Neural cell (in vitro differentiated cells): Measurements from ENCODE around the gene HLCS. TPM values are rescaled to one million over a fixed set of nuclear protein-coding genes. Genes with fewer than 3 reads are reported as not detected.

ENCODE experiments used
- H2AFZ ChIP-seq: fragments of 200-600, 300-800 bp; sonication (generic), shearing (Covaris generic); 2 replicates; pipeline ENCODE4 v1.6.0; 2014; ENCODE audit warnings: low read depth, mild to moderate bottlenecking, antibody characterized with exemption, low read length, moderate library complexity
- H3F3A ChIP-seq: fragments of 200-600 bp; shearing (Covaris generic); 2 replicates; pipeline ENCODE4 v1.6.1; 2016; ENCODE audit warnings: mild to moderate bottlenecking, moderate library complexity, mixed read lengths, antibody characterized with exemption, low read length; ENCODE audit not compliant: insufficient read depth, poor library complexity, severe bottlenecking
- H3K27ac ChIP-seq: fragments of 200-600, 300-800 bp; sonication (generic), shearing (Covaris generic); 2 replicates; pipeline ENCODE4 v1.5.1; 2014; ENCODE audit warnings: mild to moderate bottlenecking, low read length, moderate library complexity
- H3K27me3 ChIP-seq: fragments of 300-800, 200-600 bp; sonication (generic), shearing (Covaris generic); 2 replicates; pipeline ENCODE4 v1.6.0; 2014; ENCODE audit warnings: mild to moderate bottlenecking, low read depth, low read length, moderate library complexity; ENCODE audit not compliant: insufficient read depth
- H3K36me3 ChIP-seq: fragments of 300-800, 200-600 bp; sonication (generic), shearing (Covaris generic); 2 replicates; pipeline ENCODE4 v1.5.1; 2014; ENCODE audit warnings: mild to moderate bottlenecking, antibody characterized with exemption, low read length, moderate library complexity; ENCODE audit not compliant: insufficient read depth
- H3K4me2 ChIP-seq: fragments of 300-800, 200-600 bp; sonication (generic), shearing (Covaris generic); 2 replicates; pipeline ENCODE4 v1.6.0; 2014; ENCODE audit warnings: mild to moderate bottlenecking, low read length
- H3K4me3 ChIP-seq: fragments of 300-800, 200-600 bp; sonication (generic), shearing (Covaris generic); 2 replicates; pipeline ENCODE4 v1.5.1; 2014; ENCODE audit warnings: mild to moderate bottlenecking, low read length, moderate library complexity
- H3K79me2 ChIP-seq: fragments of 200-600 bp; shearing (Covaris generic); replicated peaks from 2 replicates; pipeline ENCODE4 v1.6.0; 2014; ENCODE audit warnings: mild to moderate bottlenecking, low read length, moderate library complexity; ENCODE audit not compliant: insufficient read depth
- H3K9ac ChIP-seq: fragments of 300-800, 200-600 bp; sonication (generic), shearing (Covaris generic); 2 replicates; pipeline ENCODE4 v1.6.1; 2016; ENCODE audit warnings: mild to moderate bottlenecking, low read length, mixed read lengths
- H3K9me2 ChIP-seq: fragments of 200-600 bp; shearing (Covaris generic); 2 replicates; pipeline ENCODE4 v1.6.1; 2016; ENCODE audit warnings: mild to moderate bottlenecking, low read length, mixed read lengths; ENCODE audit not compliant: insufficient read depth
- H3K9me3 ChIP-seq: fragments of 200-600, 300-800 bp; sonication (generic), shearing (Covaris generic); 2 replicates; pipeline ENCODE4 v1.6.1; 2016; ENCODE audit warnings: mild to moderate bottlenecking, mixed run types, low read length, moderate library complexity, mixed read lengths
- H4K20me1 ChIP-seq: fragments of 200-600 bp; shearing (Covaris generic); 2 replicates; pipeline ENCODE4 v1.6.1; 2016; ENCODE audit warnings: mild to moderate bottlenecking, mixed run types; ENCODE audit not compliant: insufficient read depth
- EP300 ChIP-seq: fragments of 450-650 bp; conservative IDR thresholded peaks from 2 replicates; pipeline ENCODE4 v1.6.1; 2014; ENCODE audit warnings: antibody characterized with exemption, mild to moderate bottlenecking, moderate library complexity; ENCODE audit not compliant: poor library complexity, severe bottlenecking
- EZH2 ChIP-seq: fragments of 200-600, 300-800 bp; shearing (Covaris generic), sonication (generic); IDR thresholded peaks from 2 replicates; pipeline ENCODE4 v1.6.1; 2014; ENCODE audit warnings: antibody characterized with exemption, low read length, borderline replicate concordance, mild to moderate bottlenecking; ENCODE audit not compliant: insufficient read depth, poor library complexity, severe bottlenecking
- MXI1 ChIP-seq: fragments of 450-650 bp; conservative IDR thresholded peaks from 2 replicates; pipeline ENCODE4 v1.6.1; 2014; ENCODE audit warnings: antibody characterized with exemption, mild to moderate bottlenecking; ENCODE audit not compliant: poor library complexity, severe bottlenecking
- POLR2AphosphoS5 ChIP-seq: IDR thresholded peaks from 2 replicates; pipeline ENCODE4 v1.6.1; 2012
- RAD21 ChIP-seq: fragments of 450-650 bp; conservative IDR thresholded peaks from 2 replicates; pipeline ENCODE4 v1.6.1; 2014; ENCODE audit warnings: antibody characterized with exemption, mild to moderate bottlenecking, moderate library complexity
- SMC3 ChIP-seq: fragments of 450-650 bp; conservative IDR thresholded peaks from 2 replicates; pipeline ENCODE4 v1.6.1; 2014; ENCODE audit warnings: antibody characterized with exemption, mild to moderate bottlenecking, moderate library complexity; ENCODE audit not compliant: poor library complexity
- TAF1 ChIP-seq: IDR thresholded peaks from 2 replicates; pipeline ENCODE4 v1.6.1; 2012; ENCODE audit warnings: low read depth
- polyA plus RNA-seq: library from polyadenylated mRNA; depleted of rRNA; stranded (reverse); fragments of >200 nt; gene quantifications from 2 replicates; pipeline ENCODE4 v1.2.3, GENCODE V29; 2014
- TF ChIP-seq, protein P1 (sequence below): IDR thresholded peaks from 2 replicates; pipeline ENCODE4 v1.6.1; 2012; ENCODE audit warnings: borderline replicate concordance
- TF ChIP-seq, protein P2 (sequence below): fragments of 450-650 bp; IDR thresholded peaks from 2 replicates; pipeline ENCODE4 v1.5.1; 2014; ENCODE audit warnings: antibody characterized with exemption, mild to moderate bottlenecking, moderate library complexity; ENCODE audit not compliant: poor library complexity, severe bottlenecking

Gene HLCS
- polyA plus RNA-seq, 1 donor from 2014 or later, result 12.1 TPM

DNA sequence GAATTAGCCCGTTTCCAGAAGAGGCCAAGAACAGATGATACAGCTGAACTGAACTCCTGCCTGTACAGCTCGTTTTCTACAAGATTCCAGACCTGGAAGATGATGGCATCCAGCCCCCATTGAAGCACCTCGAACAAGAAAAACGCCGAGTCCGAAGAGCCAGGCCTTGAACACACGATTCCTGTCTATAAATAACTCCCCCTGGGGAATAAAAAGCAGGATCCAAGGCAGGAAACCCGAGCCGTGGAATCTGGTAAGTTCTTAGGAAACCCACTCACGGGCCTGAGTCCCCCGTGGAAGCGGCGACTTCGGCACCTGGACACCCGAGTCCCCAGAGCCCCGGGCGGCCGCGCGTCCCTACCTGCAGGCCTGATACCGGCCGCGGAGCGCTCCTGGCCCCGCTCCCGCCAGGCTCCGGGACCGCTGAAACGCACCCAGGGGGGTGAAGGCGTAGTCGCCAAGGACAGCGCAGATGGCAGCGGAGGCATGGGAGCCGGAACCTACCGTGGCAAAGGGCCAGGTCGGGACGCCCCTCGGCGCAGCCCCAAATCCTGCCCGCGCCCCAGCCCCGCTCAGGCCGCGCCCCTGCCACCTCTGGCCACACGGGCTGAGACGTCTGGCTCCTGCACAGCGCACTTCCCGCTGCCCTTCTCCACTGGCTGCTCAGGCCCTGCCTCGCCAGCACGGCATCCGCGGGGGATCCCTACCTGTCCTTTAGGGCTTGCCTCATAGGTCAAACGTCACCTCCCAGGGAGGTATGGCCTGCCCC is 14.0 kb upstream of the HLCS start:
- no peaks in the 10 kb centered on the region for H3K9me2 ChIP-seq
- H4K20me1 ChIP-seq, result no peaks in the 10 kb centered on the region
- TF ChIP-seq, protein P1, sequence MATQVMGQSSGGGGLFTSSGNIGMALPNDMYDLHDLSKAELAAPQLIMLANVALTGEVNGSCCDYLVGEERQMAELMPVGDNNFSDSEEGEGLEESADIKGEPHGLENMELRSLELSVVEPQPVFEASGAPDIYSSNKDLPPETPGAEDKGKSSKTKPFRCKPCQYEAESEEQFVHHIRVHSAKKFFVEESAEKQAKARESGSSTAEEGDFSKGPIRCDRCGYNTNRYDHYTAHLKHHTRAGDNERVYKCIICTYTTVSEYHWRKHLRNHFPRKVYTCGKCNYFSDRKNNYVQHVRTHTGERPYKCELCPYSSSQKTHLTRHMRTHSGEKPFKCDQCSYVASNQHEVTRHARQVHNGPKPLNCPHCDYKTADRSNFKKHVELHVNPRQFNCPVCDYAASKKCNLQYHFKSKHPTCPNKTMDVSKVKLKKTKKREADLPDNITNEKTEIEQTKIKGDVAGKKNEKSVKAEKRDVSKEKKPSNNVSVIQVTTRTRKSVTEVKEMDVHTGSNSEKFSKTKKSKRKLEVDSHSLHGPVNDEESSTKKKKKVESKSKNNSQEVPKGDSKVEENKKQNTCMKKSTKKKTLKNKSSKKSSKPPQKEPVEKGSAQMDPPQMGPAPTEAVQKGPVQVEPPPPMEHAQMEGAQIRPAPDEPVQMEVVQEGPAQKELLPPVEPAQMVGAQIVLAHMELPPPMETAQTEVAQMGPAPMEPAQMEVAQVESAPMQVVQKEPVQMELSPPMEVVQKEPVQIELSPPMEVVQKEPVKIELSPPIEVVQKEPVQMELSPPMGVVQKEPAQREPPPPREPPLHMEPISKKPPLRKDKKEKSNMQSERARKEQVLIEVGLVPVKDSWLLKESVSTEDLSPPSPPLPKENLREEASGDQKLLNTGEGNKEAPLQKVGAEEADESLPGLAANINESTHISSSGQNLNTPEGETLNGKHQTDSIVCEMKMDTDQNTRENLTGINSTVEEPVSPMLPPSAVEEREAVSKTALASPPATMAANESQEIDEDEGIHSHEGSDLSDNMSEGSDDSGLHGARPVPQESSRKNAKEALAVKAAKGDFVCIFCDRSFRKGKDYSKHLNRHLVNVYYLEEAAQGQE, result no peak
- TF ChIP-seq MXI1, result no peak
- TF ChIP-seq, protein P2, sequence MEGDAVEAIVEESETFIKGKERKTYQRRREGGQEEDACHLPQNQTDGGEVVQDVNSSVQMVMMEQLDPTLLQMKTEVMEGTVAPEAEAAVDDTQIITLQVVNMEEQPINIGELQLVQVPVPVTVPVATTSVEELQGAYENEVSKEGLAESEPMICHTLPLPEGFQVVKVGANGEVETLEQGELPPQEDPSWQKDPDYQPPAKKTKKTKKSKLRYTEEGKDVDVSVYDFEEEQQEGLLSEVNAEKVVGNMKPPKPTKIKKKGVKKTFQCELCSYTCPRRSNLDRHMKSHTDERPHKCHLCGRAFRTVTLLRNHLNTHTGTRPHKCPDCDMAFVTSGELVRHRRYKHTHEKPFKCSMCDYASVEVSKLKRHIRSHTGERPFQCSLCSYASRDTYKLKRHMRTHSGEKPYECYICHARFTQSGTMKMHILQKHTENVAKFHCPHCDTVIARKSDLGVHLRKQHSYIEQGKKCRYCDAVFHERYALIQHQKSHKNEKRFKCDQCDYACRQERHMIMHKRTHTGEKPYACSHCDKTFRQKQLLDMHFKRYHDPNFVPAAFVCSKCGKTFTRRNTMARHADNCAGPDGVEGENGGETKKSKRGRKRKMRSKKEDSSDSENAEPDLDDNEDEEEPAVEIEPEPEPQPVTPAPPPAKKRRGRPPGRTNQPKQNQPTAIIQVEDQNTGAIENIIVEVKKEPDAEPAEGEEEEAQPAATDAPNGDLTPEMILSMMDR, result no peak
- no peak for TF ChIP-seq POLR2AphosphoS5
- TF ChIP-seq RAD21, result no peak
- TF ChIP-seq SMC3, result no peak
- no peak overlapping the region for H2AFZ ChIP-seq
- no peaks in the 10 kb centered on the region for H3K36me3 ChIP-seq
- H3K79me2 ChIP-seq, result no peaks in the 10 kb centered on the region
- peaks cover 15% of the 10 kb centered on the region for H3K27me3 ChIP-seq
- no peaks in the 10 kb centered on the region for H3K9me3 ChIP-seq
- H3F3A ChIP-seq, result no peaks in the 10 kb centered on the region
- no peak overlapping the region for H3K4me2 ChIP-seq
- H3K9ac ChIP-seq, result no peak overlapping the region
- no peak overlapping the region for H3K4me3 ChIP-seq
- H3K27ac ChIP-seq, result no peak overlapping the region

DNA sequence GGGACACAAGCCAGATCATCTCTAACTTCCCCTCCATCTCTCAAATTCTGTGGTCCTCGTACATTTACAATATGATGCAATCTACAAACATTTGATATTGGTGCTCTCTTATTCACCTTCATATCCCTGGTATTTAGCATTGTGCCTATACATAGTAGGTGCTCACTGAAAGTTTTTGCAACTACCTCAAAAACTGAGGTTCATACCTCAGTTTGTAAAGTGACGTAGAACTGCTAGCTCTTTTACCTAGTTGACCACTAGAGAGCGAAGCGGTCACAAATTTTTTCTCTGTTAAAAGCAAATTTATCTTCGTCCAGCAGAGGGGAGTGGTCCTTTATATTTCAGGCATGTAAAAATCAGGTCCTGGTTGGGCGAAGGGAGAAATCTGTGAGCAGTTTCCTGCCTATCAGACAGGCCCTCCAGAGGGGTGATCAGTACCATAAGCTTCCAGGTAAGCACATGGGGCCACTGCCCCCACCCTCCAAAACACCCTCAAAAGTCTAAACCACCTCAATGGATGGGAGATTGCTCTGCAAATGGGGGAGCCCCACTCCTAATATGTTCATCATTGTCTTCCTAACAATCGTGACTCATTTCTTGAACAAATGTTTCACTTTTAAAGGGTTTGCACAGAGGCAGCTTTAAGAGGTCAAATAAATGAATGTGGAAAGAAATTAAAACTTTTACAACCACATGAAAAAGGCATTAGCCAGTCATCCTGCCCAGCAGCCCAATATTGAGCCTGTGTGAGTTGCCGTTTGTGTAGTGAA is 10.6 kb upstream of the HLCS start:
- Histone ChIP-seq H3F3A (no peaks in the 10 kb centered on the region), H3K9ac (no peak overlapping the region), H2AFZ (no peak overlapping the region), H3K4me3 (no peak overlapping the region), H3K27me3 (peaks cover 15% of the 10 kb centered on the region), H3K27ac (no peak overlapping the region), H3K79me2 (no peaks in the 10 kb centered on the region), H3K9me3 (no peaks in the 10 kb centered on the region), H3K4me2 (no peak overlapping the region), H4K20me1 (no peaks in the 10 kb centered on the region), H3K36me3 (no peaks in the 10 kb centered on the region), H3K9me2 (no peaks in the 10 kb centered on the region)
- TF ChIP-seq POLR2AphosphoS5 (no peak), RAD21 (peak; percentile 86), EZH2 (no peak), MXI1 (no peak), EP300 (no peak), SMC3 (peak; percentile 78), TAF1 (no peak)
- TF ChIP-seq, protein P2, result peak; percentile 89
- TF ChIP-seq, protein P1, result no peak
